HepG2 (cell line): Measurements from ENCODE around the gene ASB16. TPM values are rescaled to one million over a fixed set of nuclear protein-coding genes. Genes with fewer than 3 reads are reported as not detected.

Experiments
- CBX5 ChIP-seq: sonication (generic); formaldehyde crosslinking; IDR thresholded peaks from 2 replicates; pipeline ENCODE4 v1.4.0; 2020; ENCODE audit warnings: missing genetic modification reagents, borderline replicate concordance
- MAF1 ChIP-seq: sonication (generic); formaldehyde crosslinking; IDR thresholded peaks from 2 replicates; pipeline ENCODE4 v1.5.0; 2020; ENCODE audit warnings: missing genetic modification reagents, borderline replicate concordance
- SAFB2 ChIP-seq: sonication (generic); formaldehyde crosslinking; IDR thresholded peaks from 2 replicates; pipeline ENCODE4 v1.5.1; 2020; ENCODE audit warnings: missing genetic modification reagents, low read depth, mild to moderate bottlenecking, borderline replicate concordance
- ZBTB38 ChIP-seq: sonication (generic); formaldehyde crosslinking; IDR thresholded peaks from 2 replicates; pipeline ENCODE4 v1.5.1; 2020; ENCODE audit warnings: mild to moderate bottlenecking, missing genetic modification reagents
- ZNF326 ChIP-seq: sonication (generic); formaldehyde crosslinking; IDR thresholded peaks from 2 replicates; pipeline ENCODE4 v1.4.0; 2020; ENCODE audit warnings: missing genetic modification reagents, borderline replicate concordance
- ZNF33B ChIP-seq: sonication (generic); formaldehyde crosslinking; IDR thresholded peaks from 2 replicates; pipeline ENCODE4 v1.5.1; 2020; ENCODE audit warnings: mild to moderate bottlenecking, missing genetic modification reagents
- ZNF616 ChIP-seq: sonication (generic); formaldehyde crosslinking; IDR thresholded peaks from 2 replicates; pipeline ENCODE4 v1.5.0; 2020; ENCODE audit warnings: low read depth, mild to moderate bottlenecking, missing genetic modification reagents
- ZNF672 ChIP-seq: sonication (generic); formaldehyde crosslinking; IDR thresholded peaks from 2 replicates; pipeline ENCODE4 v1.8.1; 2022; ENCODE audit warnings: missing genetic modification reagents
- ZNF790 ChIP-seq: sonication (generic); formaldehyde crosslinking; IDR thresholded peaks from 2 replicates; pipeline ENCODE4 v1.8.0; 2022; ENCODE audit warnings: missing genetic modification reagents, mild to moderate bottlenecking, borderline replicate concordance
- polyA plus RNA-seq, 8 experiments: library from polyadenylated mRNA; depleted of rRNA in 3 of 8; stranded (reverse) in 7 of 8; unstranded in 1 of 8; fragments of >200 nt; fragmentation: Illumina TruSeq in 4 of 8; extraction: Trizol in 4 of 8; gene quantifications; 2 replicates each; pipeline versions ENCODE4 v1.2.1 to v1.2.3, GENCODE V29; 2011 to 2016; ENCODE audit warnings: low read depth in 4 of 8, missing spikeins in 1 of 8, mixed read lengths in 1 of 8; ENCODE audit not compliant: insufficient read depth in 1 of 8
- total RNA-seq, 5 experiments: library from RNA; depleted of rRNA; stranded (reverse); fragments of >200 nt; fragmentation: Illumina TruSeq; extraction: Trizol; gene quantifications; 2 replicates each; pipeline ENCODE4 v1.2.3, GENCODE V29; 2016; ENCODE audit warnings: low read depth in 1 of 5
- TF ChIP-seq, protein P1 (sequence below): sonication (generic); formaldehyde crosslinking; IDR thresholded peaks from 2 replicates; pipeline ENCODE4 v1.4.0; 2020; ENCODE audit warnings: missing genetic modification reagents
- TF ChIP-seq, protein P2 (sequence below): sonication (generic); formaldehyde crosslinking; IDR thresholded peaks from 2 replicates; pipeline ENCODE4 v1.5.1; 2020; ENCODE audit warnings: mild to moderate bottlenecking, missing genetic modification reagents, borderline replicate concordance
- TF ChIP-seq, protein P3 (sequence below): sonication (generic); formaldehyde crosslinking; conservative IDR thresholded peaks from 2 replicates; pipeline ENCODE4 v1.4.0; 2020; ENCODE audit warnings: missing genetic modification reagents

Gene ASB16
- total and polyA plus RNA-seq, 2 of the 13 experiments (the other 11 are each of a cell fraction or from before 2014, with no cell fraction given), result 0.07 TPM; not detected in 1

DNA sequence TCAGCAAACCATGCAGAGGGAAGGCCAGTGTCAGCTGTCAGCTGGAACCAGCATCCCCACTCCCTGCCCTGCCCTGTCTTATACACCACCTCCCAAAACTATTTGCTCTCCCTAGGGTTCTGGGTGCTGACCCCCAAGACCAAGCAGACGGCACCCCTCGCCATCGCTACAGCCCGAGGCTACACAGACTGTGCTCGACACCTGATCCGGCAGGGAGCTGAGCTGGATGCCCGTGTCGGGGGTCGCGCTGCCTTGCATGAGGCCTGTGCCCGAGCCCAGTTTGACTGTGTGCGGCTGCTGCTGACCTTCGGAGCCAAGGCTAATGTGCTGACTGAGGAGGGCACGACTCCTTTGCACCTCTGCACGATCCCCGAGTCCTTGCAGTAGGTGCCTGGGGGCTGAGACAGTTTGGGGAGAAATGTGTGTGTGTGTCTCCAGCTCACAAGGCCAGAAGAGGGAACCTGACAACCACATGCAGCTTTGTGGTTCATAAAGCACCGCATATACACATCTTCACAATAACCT, 1.5 kb downstream of the ASB16 start (continued):
- TF ChIP-seq, protein P1, sequence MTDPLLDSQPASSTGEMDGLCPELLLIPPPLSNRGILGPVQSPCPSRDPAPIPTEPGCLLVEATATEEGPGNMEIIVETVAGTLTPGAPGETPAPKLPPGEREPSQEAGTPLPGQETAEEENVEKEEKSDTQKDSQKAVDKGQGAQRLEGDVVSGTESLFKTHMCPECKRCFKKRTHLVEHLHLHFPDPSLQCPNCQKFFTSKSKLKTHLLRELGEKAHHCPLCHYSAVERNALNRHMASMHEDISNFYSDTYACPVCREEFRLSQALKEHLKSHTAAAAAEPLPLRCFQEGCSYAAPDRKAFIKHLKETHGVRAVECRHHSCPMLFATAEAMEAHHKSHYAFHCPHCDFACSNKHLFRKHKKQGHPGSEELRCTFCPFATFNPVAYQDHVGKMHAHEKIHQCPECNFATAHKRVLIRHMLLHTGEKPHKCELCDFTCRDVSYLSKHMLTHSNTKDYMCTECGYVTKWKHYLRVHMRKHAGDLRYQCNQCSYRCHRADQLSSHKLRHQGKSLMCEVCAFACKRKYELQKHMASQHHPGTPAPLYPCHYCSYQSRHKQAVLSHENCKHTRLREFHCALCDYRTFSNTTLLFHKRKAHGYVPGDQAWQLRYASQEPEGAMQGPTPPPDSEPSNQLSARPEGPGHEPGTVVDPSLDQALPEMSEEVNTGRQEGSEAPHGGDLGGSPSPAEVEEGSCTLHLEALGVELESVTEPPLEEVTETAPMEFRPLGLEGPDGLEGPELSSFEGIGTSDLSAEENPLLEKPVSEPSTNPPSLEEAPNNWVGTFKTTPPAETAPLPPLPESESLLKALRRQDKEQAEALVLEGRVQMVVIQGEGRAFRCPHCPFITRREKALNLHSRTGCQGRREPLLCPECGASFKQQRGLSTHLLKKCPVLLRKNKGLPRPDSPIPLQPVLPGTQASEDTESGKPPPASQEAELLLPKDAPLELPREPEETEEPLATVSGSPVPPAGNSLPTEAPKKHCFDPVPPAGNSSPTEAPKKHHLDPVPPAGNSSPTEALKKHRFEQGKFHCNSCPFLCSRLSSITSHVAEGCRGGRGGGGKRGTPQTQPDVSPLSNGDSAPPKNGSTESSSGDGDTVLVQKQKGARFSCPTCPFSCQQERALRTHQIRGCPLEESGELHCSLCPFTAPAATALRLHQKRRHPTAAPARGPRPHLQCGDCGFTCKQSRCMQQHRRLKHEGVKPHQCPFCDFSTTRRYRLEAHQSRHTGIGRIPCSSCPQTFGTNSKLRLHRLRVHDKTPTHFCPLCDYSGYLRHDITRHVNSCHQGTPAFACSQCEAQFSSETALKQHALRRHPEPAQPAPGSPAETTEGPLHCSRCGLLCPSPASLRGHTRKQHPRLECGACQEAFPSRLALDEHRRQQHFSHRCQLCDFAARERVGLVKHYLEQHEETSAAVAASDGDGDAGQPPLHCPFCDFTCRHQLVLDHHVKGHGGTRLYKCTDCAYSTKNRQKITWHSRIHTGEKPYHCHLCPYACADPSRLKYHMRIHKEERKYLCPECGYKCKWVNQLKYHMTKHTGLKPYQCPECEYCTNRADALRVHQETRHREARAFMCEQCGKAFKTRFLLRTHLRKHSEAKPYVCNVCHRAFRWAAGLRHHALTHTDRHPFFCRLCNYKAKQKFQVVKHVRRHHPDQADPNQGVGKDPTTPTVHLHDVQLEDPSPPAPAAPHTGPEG (CRISPR knock-in tag), result no peak
- no peak for TF ChIP-seq MAF1 (CRISPR knock-in tag)
- no peak for TF ChIP-seq ZNF616 (CRISPR knock-in tag)
- 0 out of 2 replicates have a peak, but pooled peaks have one; percentile 29 for TF ChIP-seq ZNF790 (CRISPR knock-in tag)
- TF ChIP-seq, protein P2, sequence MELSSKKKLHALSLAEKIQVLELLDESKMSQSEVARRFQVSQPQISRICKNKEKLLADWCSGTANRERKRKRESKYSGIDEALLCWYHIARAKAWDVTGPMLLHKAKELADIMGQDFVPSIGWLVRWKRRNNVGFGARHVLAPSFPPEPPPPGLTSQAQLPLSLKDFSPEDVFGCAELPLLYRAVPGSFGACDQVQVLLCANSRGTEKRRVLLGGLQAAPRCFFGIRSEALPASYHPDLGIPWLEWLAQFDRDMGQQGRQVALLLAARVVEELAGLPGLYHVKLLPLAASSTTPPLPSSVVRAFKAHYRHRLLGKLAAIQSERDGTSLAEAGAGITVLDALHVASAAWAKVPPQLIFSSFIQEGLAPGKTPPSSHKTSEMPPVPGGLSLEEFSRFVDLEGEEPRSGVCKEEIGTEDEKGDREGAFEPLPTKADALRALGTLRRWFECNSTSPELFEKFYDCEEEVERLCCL (CRISPR knock-in tag), result no peak
- TF ChIP-seq ZBTB38 (CRISPR knock-in tag), result peak; percentile 20; the same call in 1 of the 2 replicates
- TF ChIP-seq CBX5 (CRISPR knock-in tag), result no peak
- 0 out of 2 replicates have a peak, but pooled peaks have one; percentile 38 for TF ChIP-seq ZNF33B
- no peak for TF ChIP-seq ZNF326 (CRISPR knock-in tag)
- TF ChIP-seq, protein P3, sequence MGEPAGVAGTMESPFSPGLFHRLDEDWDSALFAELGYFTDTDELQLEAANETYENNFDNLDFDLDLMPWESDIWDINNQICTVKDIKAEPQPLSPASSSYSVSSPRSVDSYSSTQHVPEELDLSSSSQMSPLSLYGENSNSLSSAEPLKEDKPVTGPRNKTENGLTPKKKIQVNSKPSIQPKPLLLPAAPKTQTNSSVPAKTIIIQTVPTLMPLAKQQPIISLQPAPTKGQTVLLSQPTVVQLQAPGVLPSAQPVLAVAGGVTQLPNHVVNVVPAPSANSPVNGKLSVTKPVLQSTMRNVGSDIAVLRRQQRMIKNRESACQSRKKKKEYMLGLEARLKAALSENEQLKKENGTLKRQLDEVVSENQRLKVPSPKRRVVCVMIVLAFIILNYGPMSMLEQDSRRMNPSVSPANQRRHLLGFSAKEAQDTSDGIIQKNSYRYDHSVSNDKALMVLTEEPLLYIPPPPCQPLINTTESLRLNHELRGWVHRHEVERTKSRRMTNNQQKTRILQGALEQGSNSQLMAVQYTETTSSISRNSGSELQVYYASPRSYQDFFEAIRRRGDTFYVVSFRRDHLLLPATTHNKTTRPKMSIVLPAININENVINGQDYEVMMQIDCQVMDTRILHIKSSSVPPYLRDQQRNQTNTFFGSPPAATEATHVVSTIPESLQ (CRISPR knock-in tag), result no peak
- no peak for TF ChIP-seq ZNF672
- 0 out of 2 replicates have a peak, but pooled peaks have one; percentile 28 for TF ChIP-seq SAFB2
